GM19438 (cell line): ENCODE measurements around the gene CSNK2B.

Source experiments
- ATAC-seq: cut with Tn5 transposase; IDR thresholded peaks from one replicate; pipeline ENCODE4 v1.9.1; 2021; ENCODE audit warnings: low read depth; ENCODE audit not compliant: unreplicated experiment

The CSNK2B gene

GRCh38 chr6:31665501-31666336 lies at the start of gene CSNK2B:
Gene CSNK2B, plus strand, starts transcription at chr6:31666080. Its CDS starts 752 bp downstream, at chr6:31666832.
- peak; percentile 76 for ATAC-seq

DNA sequence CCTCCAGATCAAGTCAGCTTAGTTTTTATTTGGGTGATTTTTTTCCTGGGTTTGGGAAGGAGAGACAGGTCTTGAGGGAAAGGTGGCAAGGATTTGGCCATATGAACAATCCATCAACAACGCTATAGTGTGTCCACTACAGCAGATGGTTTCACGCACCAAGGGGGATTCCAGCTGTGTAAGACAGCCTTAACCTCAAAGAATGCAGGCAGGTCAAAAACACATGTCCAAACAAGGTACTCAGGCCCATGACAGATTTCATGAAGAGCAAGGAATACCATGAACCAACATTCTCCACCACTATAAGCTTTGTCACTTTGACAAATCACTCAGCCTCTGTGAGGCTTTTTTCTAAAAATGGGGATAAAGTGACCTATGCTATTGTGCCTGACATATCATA lies 48.9 kb upstream of the CSNK2B start:
- ATAC-seq = no peak

GRCh38 chr6:31619805-31620585 lies 45.9 kb upstream of the CSNK2B start:
- ATAC-seq = peak; percentile 81

DNA sequence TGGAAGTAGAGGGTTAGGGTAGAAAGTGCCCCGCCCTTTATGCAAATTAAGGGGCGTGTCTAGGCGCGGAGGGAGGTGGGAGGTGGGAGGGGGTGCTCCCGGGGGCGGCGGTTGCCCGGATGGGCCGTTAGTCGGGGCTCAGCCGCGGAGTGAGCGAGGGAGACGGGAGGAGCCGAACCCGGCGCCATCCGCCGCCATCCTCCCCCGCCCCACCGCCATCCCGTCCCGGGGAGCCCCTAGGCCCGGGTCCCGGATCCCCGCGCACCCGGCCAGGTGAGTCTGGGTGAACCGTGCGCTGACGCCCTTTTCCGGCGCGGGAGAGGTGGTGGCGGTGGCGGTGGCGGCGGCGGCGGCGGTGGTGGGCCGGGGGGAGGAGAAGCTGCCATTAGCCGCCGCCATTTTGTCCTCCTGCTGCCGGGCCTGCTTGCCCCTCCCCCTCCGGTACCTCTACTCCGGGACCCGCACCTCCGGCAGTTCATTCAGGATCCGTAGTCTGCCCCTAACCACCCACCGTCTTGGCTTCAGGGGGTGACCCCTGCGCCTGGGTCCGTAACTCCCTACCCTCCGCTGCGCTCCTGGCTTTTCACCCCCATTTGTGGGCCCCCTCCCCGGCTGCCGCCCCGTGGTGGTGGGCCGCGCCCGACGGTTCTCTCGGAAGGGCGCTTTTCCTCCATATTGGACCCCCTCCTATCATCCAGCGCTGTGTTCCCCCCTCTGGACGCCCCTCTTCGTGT lies 45.1 kb upstream of the CSNK2B start, which contains the start of gene PRRC2A:
Gene PRRC2A (plus strand): TSS at position 130 of the 734 bp plus-strand sequence. CDS start 2,075 bp downstream, outside the sequence.
- peak; percentile 42 for ATAC-seq

DNA sequence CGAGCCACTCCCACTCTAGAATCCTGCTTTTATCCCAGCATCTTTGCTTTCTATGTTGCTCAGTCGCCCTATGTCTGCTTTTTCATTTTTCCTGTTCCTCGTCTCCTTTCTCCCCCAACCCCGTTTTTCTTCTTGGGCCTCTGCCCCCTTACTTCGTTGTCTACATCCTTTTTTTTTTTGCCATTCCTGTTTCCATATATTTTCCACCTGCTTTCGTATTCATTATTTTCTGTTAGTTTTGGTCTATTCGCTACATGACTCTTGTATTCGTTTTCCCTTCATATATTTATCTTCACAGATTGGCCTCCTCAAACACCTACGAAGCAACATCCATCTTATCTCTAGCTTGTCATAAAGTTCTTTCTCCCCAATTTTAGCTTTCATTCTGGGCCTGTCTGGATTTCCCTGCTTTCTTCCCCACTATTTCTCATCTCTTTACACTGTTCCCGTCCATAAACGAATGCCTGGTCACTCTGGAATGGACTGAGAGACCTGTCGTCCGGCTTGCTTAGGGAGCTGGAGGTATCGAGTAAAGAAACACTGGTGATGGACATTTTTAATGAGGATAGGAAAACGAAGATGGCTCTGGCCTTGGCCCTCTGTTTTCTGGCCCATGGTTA lies 44.5 kb upstream of the CSNK2B start:
- ATAC-seq = no peak

- no peak for ATAC-seq
Measured at GRCh38 chr6:31621991-31622390, 43.9 kb upstream of the CSNK2B start.

DNA sequence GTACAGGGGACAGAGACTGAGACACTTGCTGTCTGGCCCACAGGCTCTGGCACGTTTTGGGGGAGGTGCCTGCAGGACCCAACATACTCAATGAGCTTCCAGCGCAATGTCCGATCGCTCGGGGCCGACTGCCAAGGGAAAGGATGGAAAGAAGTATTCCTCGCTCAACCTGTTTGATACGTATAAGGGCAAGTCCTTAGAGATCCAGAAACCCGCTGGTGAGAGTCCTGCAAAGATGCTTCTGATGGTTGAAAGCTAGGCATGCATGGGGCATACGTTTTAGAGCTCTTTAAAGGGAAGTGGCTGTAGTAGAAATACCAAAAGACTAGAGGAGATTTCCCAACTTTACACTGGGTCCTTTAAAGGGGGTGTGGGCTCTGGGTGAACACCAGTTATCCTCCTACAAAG lies 43.2 kb upstream of the CSNK2B start:
- no peak for ATAC-seq

DNA sequence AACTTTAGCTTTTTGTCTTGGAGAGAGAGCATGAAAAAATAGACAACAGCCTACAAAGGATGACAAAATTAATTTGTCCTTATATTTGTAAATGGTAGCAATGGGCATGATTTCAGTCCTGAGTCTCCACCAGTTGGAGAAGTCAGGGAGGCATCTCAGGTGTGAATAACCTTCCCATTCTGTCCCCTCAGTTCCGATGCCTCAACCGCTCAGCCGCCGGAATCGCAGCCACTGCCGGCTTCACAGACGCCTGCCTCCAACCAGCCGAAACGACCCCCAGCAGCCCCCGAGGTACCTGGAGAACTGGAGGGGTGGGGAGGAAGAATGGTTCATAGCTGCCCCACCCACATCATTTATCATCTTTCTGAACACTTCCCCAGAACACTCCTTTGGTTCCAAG lies 41.8 kb upstream of the CSNK2B start:
- no peak for ATAC-seq

- ATAC-seq = no peak
Measured at GRCh38 chr6:31626952-31627351, 38.9 kb upstream of the CSNK2B start.

DNA sequence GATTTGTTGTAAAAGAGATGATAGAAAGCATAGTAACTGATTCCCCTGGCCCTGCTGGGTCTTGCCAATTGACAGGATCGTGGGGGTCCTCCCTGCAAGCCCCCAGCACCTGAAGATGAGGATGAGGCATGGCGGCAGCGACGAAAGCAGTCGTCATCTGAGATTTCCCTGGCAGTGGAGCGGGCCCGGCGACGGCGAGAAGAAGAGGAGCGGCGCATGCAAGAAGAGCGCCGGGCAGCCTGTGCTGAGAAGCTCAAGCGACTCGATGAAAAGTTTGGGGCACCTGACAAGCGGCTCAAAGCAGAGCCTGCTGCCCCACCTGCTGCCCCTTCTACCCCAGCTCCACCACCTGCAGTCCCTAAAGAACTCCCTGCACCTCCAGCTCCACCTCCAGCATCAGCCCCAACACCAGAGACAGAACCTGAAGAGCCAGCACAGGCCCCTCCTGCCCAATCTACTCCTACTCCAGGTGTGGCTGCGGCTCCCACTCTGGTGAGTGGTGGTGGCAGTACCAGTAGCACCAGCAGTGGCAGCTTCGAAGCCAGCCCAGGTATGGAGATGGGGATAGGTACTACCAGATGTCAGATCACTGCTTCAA lies 38.1 kb upstream of the CSNK2B start:
- ATAC-seq = no peak

DNA sequence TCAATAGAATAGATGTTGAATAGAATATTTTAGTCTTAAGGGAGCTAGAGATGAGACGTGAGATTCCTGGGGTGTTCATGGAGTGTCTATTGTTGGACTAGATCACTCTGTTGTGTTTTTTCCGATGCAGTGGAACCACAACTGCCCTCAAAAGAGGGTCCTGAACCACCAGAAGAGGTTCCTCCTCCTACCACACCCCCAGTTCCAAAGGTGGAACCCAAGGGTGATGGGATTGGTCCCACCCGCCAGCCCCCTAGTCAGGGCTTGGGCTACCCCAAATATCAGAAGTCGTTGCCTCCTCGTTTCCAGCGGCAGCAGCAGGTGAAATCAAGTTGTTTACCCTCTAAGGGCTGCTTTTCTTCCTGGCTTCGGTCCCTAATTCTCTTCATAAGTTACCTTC lies 36.9 kb upstream of the CSNK2B start:
- ATAC-seq = no peak

DNA sequence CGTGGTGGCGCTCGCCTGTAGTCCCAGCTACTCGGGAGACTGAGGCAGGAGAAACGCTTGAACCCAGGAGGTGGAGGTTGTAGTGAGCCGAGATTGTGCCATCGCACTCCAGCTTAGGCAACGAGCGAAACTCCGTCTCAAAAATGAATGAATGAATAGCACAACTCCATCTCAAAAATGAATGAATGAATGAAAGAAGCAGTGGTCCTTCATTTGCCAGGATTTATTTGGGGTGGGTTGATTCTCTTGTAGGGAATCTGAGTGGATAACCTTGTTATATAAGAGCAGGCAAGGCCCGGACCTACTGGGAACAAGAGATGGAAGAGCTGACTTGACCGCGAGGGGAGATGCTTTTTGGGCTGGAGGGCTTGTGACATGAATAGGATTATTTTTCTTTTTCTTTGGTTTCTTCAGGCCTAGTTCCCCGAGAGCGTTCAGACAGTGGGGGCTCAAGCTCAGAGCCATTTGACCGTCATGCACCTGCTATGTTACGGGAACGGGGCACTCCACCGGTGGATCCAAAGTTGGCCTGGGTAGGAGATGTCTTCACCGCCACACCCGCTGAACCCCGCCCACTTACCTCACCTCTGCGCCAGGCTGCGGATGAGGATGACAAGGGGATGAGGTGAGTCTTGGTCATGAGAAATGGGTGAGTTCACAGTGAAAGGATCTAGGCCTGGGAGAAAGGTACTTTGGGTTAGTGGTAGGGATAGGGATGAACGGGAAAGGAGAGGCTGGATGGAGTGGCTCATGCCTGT lies 35.5 kb upstream of the CSNK2B start:
- ATAC-seq = no peak

GRCh38 chr6:31631209-31631608 lies 34.7 kb upstream of the CSNK2B start:
- ATAC-seq = no peak

DNA sequence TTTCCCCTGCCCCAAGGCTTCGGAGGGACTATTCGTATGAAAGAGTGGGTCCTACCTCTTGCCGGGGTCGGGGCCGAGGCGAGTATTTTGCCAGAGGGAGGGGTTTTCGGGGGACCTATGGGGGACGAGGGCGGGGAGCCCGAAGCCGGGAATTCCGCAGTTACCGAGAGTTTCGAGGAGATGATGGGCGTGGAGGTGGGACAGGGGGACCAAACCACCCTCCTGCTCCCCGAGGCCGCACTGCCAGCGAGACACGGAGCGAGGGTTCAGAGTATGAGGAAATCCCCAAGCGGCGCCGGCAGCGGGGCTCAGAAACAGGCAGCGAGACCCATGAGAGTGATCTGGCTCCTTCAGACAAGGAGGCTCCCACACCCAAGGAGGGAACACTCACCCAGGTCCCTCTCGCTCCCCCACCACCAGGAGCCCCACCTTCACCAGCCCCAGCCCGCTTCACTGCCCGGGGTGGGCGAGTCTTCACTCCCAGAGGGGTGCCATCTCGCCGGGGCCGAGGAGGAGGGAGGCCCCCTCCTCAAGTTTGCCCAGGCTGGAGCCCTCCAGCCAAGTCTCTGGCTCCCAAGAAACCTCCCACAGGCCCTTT lies 34.1 kb upstream of the CSNK2B start:
- no peak for ATAC-seq

DNA sequence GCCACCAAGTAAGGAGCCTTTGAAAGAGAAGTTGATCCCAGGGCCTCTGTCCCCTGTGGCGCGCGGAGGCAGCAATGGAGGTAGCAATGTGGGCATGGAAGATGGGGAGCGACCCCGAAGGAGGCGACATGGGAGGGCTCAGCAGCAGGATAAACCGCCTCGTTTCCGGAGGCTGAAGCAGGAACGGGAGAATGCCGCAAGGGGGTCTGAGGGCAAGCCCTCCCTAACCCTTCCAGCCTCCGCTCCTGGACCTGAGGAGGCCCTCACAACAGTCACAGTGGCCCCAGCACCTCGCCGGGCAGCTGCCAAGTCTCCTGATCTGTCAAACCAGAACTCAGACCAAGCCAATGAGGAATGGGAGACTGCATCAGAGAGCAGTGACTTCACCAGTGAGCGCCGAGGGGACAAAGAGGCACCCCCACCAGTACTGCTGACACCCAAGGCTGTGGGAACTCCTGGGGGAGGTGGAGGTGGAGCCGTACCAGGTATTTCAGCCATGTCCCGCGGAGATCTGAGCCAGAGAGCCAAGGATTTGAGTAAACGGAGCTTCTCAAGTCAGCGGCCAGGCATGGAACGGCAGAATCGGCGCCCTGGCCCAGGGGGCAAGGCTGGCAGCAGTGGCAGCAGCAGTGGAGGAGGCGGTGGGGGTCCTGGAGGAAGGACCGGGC lies 33.5 kb upstream of the CSNK2B start:
- no peak for ATAC-seq

- ATAC-seq = no peak
Measured at GRCh38 chr6:31633447-31633846, 32.4 kb upstream of the CSNK2B start.

GRCh38 chr6:31634131-31634530 lies 31.7 kb upstream of the CSNK2B start:
- no peak for ATAC-seq

GRCh38 chr6:31634969-31635575 lies 30.8 kb upstream of the CSNK2B start:
- ATAC-seq = no peak
